Measurements from ENCODE around the gene CYB561D1.

- no peak for TF ChIP-seq CTCF (IDR thresholded peaks at IDR 0.05; ENCODE audit: insufficient read depth, low read length)
- no peak for TF ChIP-seq POLR2AphosphoS5 (IDR thresholded peaks at IDR 0.05; ENCODE audit: low read depth)
- TF ChIP-seq REST (IDR thresholded peaks at IDR 0.05; ENCODE audit: insufficient replicate concordance, low read depth): no peak
- no peak for TF ChIP-seq SPI1 (IDR thresholded peaks at IDR 0.05; ENCODE audit: borderline replicate concordance, low read depth)
Measured at GRCh38 chr1:109468903-109469302, 25.0 kb upstream of the CYB561D1 start.

Measured in HL-60 (cell line).